ENCODE measurements around the gene GATA6. TPM values are rescaled to one million over a fixed set of nuclear protein-coding genes. Genes with fewer than 3 reads are reported as not detected.

Gene GATA6
- total and polyA plus RNA-seq, 10 of the 15 experiments (the other 5 are each of a cell fraction or from before 2014, with no cell fraction given) = 0.04 to 0.05 TPM; not detected in 8

GRCh38 chr18:22243513-22243912 is 74.1 kb downstream of the GATA6 start (continued):
- TF ChIP-seq CEBPZ (IDR thresholded peaks at IDR 0.05; ENCODE audit: low read depth, low read length) (no peak), CHD2 (IDR thresholded peaks at IDR 0.05; ENCODE audit: borderline replicate concordance, low read depth, low read length) (no peak), CHD4 (IDR thresholded peaks at IDR 0.05) (no peak), PAX5 (IDR thresholded peaks at IDR 0.05; ENCODE audit: borderline replicate concordance, low read depth, low read length) (no peak), ZNF274 (IDR thresholded peaks at IDR 0.05; ENCODE audit: insufficient read depth, insufficient read length) (no peak), TCF12 (IDR thresholded peaks at IDR 0.05; ENCODE audit: low read depth, low read length) (no peak)

GRCh38 chr18:22250026-22250425 is 80.6 kb downstream of the GATA6 start:
- no peak for DNase-seq (ENCODE audit: low read depth, low spot score)
- H3K36me3 ChIP-seq (ENCODE audit: control insufficient read depth in 2 of 2, insufficient read depth in 2 of 2, low read length in 1 of 2) = no peaks in the 10 kb centered on the region
- ChIA-PET SMC1A (ENCODE audit: uncharacterized antibody, unreplicated experiment) (no interaction called here), POLR2A (no interaction called here), CTCF (no interaction called here), RAD21 (ENCODE audit: unreplicated experiment) (no interaction called here)
- intact Hi-C loops (cut with micrococcal nuclease; ENCODE audit: unreplicated experiment) (loop anchor here (10.0 kb wide), 2 partner anchors 65 to 305 kb away; no protein-coding TSS in a partner anchor), in situ Hi-C loops (cut with MboI) (no loop called here)
- no peak overlapping the region for H3K9ac ChIP-seq (ENCODE audit: control insufficient read depth, insufficient read depth, low read length)
- no peak overlapping the region for H3K4me2 ChIP-seq (ENCODE audit: control insufficient read depth, insufficient read depth)
- H3K27ac ChIP-seq (ENCODE audit: control insufficient read depth, insufficient read depth) = no peak overlapping the region
- no peaks in the 10 kb centered on the region for H3K79me2 ChIP-seq (ENCODE audit: control insufficient read depth, insufficient read depth, low read length)
- no peak overlapping the region for H3K4me3 ChIP-seq
- no peak for FAIRE-seq
- H4K20me1 ChIP-seq (ENCODE audit: control insufficient read depth, insufficient read depth) = no peaks in the 10 kb centered on the region
- no peaks in the 10 kb centered on the region for H3K4me1 ChIP-seq (ENCODE audit: control insufficient read depth, insufficient read depth, low read length)
- H2AFZ ChIP-seq (ENCODE audit: control insufficient read depth, low read depth, low read length) = no peak overlapping the region
- no peaks in the 10 kb centered on the region for H3K27me3 ChIP-seq (replicated peaks in 1 of 2; ENCODE audit: control insufficient read depth in 2 of 2, insufficient read depth in 2 of 2, low read length in 1 of 2)
- no peak for ATAC-seq
- 33% methylated on average over 4 of the region's 4 CpGs for WGBS (ENCODE audit: insufficient coverage, insufficient replicate concordance, low lambda C conversion rate, missing lambda C conversion rate)
- H3K9me3 ChIP-seq (replicated peaks; ENCODE audit: control insufficient read depth, insufficient read depth, low read length) = no peaks in the 10 kb centered on the region
- BruUV-seq (replicated peaks) = no TSS peak
- no peak for TF ChIP-seq MTA2 (IDR thresholded peaks at IDR 0.05; ENCODE audit: low read depth)
- TF ChIP-seq, protein P1, sequence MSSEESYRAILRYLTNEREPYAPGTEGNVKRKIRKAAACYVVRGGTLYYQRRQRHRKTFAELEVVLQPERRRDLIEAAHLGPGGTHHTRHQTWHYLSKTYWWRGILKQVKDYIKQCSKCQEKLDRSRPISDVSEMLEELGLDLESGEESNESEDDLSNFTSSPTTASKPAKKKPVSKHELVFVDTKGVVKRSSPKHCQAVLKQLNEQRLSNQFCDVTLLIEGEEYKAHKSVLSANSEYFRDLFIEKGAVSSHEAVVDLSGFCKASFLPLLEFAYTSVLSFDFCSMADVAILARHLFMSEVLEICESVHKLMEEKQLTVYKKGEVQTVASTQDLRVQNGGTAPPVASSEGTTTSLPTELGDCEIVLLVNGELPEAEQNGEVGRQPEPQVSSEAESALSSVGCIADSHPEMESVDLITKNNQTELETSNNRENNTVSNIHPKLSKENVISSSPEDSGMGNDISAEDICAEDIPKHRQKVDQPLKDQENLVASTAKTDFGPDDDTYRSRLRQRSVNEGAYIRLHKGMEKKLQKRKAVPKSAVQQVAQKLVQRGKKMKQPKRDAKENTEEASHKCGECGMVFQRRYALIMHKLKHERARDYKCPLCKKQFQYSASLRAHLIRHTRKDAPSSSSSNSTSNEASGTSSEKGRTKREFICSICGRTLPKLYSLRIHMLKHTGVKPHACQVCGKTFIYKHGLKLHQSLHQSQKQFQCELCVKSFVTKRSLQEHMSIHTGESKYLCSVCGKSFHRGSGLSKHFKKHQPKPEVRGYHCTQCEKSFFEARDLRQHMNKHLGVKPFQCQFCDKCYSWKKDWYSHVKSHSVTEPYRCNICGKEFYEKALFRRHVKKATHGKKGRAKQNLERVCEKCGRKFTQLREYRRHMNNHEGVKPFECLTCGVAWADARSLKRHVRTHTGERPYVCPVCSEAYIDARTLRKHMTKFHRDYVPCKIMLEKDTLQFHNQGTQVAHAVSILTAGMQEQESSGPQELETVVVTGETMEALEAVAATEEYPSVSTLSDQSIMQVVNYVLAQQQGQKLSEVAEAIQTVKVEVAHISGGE (CRISPR knock-in tag; IDR thresholded peaks at IDR 0.05) = no peak
- no peak for TF ChIP-seq ZNF384 (IDR thresholded peaks at IDR 0.05; ENCODE audit: borderline replicate concordance, low read depth, low read length)
- no peak for TF ChIP-seq MEF2B (IDR thresholded peaks at IDR 0.05; ENCODE audit: partially characterized antibody, poor library complexity, severe bottlenecking)
- no peak for TF ChIP-seq SMAD1 (IDR thresholded peaks at IDR 0.05; ENCODE audit: low read depth, partially characterized antibody)
- no peak for TF ChIP-seq PAX8 (IDR thresholded peaks at IDR 0.05)
- TF ChIP-seq, protein P2, sequence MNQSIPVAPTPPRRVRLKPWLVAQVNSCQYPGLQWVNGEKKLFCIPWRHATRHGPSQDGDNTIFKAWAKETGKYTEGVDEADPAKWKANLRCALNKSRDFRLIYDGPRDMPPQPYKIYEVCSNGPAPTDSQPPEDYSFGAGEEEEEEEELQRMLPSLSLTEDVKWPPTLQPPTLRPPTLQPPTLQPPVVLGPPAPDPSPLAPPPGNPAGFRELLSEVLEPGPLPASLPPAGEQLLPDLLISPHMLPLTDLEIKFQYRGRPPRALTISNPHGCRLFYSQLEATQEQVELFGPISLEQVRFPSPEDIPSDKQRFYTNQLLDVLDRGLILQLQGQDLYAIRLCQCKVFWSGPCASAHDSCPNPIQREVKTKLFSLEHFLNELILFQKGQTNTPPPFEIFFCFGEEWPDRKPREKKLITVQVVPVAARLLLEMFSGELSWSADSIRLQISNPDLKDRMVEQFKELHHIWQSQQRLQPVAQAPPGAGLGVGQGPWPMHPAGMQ (IDR thresholded peaks at IDR 0.05; ENCODE audit: borderline replicate concordance) = no peak
- TF ChIP-seq BHLHE40 (IDR thresholded peaks at IDR 0.05; ENCODE audit: borderline replicate concordance in 1 of 2, low read depth in 2 of 2, low read length in 1 of 2) = no peak
- TF ChIP-seq ZNF24 (IDR thresholded peaks at IDR 0.05) = no peak
- TF ChIP-seq STAT1 (conservative IDR thresholded peaks at IDR 0.05) = no peak
- TF ChIP-seq SUZ12 (IDR thresholded peaks at IDR 0.05; ENCODE audit: unreplicated experiment) = no peak

Data from GM12878 (cell line).